Body of pancreas (tissue), 4 donors: ENCODE measurements around the gene ATP2B2.

ENCODE experiments used
- CTCF ChIP-seq, 7 experiments: fragments of 450-650 bp in 4 of 7; fragments of 200-600 bp in 3 of 7; sonication (generic) in 3 of 7; IDR thresholded peaks; one replicate each; pipeline ENCODE4 v1.5.1; 2016 to 2019; ENCODE audit warnings: antibody characterized with exemption in 7 of 7
- POLR2A ChIP-seq, 3 donors: fragments of 450-650 bp; IDR thresholded peaks; one replicate each; pipeline ENCODE4 v1.6.1; 2016; ENCODE audit warnings: antibody characterized with exemption in 3 of 3, mild to moderate bottlenecking in 2 of 3

- no peak for TF ChIP-seq CTCF (IDR thresholded peaks at IDR 0.05)
- TF ChIP-seq POLR2A (IDR thresholded peaks at IDR 0.05) = no peak
Observed at GRCh38 chr3:10456981-10457380, 48.4 kb downstream of the ATP2B2 start.
